HFF-Myc (cell line): Measurements from ENCODE around the gene URGCP.

Source experiments
- DNase-seq: peaks from one replicate; pipeline ENCODE4 v3.0.0-alpha.2; 2011; ENCODE audit warnings: low read depth; ENCODE audit errors: extremely low read depth
- H3K4me3 ChIP-seq: replicated peaks from 2 replicates; pipeline ENCODE4 v1.5.1; 2011; ENCODE audit warnings: low read depth, mild to moderate bottlenecking, control low read depth, low read length
- CTCF ChIP-seq: IDR thresholded peaks from 2 replicates; pipeline ENCODE4 v1.5.1; 2012; ENCODE audit warnings: mild to moderate bottlenecking, low read depth, low read length, control low read depth; ENCODE audit errors: missing control alignments

Gene URGCP

GRCh38 chr7:43943417-43944187 is 37.2 kb upstream of the URGCP start:
- DNase-seq = no peak
- no peak for TF ChIP-seq CTCF
- no peak overlapping the region for H3K4me3 ChIP-seq

GRCh38 chr7:43942997-43943396 is 36.6 kb upstream of the URGCP start:
- no peak for DNase-seq
- no peak overlapping the region for H3K4me3 ChIP-seq
- TF ChIP-seq CTCF = no peak

- H3K4me3 ChIP-seq = no peak overlapping the region
- no peak for DNase-seq
- no peak for TF ChIP-seq CTCF
Observed at GRCh38 chr7:43942250-43942649, 35.9 kb upstream of the URGCP start.

GRCh38 chr7:43938892-43939482 is 32.6 kb upstream of the URGCP start:
- no peak overlapping the region for H3K4me3 ChIP-seq
- no peak for TF ChIP-seq CTCF
- DNase-seq = no peak

- no peak for TF ChIP-seq CTCF
- no peak for DNase-seq
- no peak overlapping the region for H3K4me3 ChIP-seq
Observed at GRCh38 chr7:43937444-43937843, 31.0 kb upstream of the URGCP start.

- no peak overlapping the region for H3K4me3 ChIP-seq
- TF ChIP-seq CTCF = no peak
- no peak for DNase-seq
Observed at GRCh38 chr7:43933902-43934560, 27.6 kb upstream of the URGCP start.
